Stimulated activated CD8-positive, alpha-beta memory T cell treated with anti-CD3 and anti-CD28 coated beads, Interleukin-4, amount 100 ng/mL, for 48 hours (primary cell): ENCODE data around the gene RIPPLY3.
"Not testable (repeated sequence)": the region's sequence is repeated elsewhere in the genome, so short reads cannot be mapped to it uniquely, and the experiment has no call there.

ENCODE experiments used
- DNase-seq: peaks from one replicate; pipeline ENCODE4 v3.0.0-alpha.2; 2020

The RIPPLY3 gene

DNA sequence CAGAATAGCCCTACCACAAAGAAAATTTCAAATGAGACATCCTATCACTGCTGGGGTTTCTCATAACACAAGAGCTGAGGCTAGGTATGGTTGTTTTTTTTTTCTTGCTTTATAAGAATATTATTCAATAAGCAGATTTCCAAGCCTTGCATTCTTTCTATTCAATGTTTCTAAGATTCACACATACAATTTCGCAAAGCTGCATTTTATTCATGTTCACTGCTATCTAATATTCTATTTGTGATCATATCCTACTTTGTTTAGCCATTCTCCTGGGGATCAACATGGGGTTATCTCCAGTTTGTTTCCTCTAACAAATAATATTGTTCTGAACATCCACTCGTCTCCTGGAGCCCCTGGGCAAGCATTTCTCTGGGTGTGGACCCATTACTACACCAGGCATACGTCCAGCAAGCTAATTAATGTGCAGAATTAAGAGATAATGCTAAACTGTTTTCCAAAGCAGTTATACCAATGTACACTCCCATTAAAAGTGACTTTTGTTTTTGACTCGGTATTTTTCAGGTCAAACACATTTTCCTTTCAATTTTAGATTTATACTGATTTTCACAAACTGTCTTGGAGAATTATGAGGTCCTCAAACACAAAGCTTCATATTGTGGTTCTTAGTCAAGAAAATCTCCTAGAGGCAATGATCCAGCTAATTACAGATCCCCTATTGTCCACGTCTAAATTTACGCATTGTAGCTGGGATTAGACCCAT lies 24.4 kb upstream of the RIPPLY3 start:
- no peak for DNase-seq

- DNase-seq, result no peak
Observed at GRCh38 chr21:36985751-36986594, 20.5 kb upstream of the RIPPLY3 start.

- DNase-seq, result no peak
Observed at GRCh38 chr21:36987845-36988244, 18.7 kb upstream of the RIPPLY3 start.

GRCh38 chr21:36988536-36988935 lies 18.0 kb upstream of the RIPPLY3 start:
- DNase-seq, result no peak

GRCh38 chr21:36989199-36989698 lies 17.3 kb upstream of the RIPPLY3 start:
- DNase-seq, result not testable (repeated sequence)

GRCh38 chr21:36989699-36990507 lies 16.6 kb upstream of the RIPPLY3 start:
- peak; percentile 91 for DNase-seq

DNA sequence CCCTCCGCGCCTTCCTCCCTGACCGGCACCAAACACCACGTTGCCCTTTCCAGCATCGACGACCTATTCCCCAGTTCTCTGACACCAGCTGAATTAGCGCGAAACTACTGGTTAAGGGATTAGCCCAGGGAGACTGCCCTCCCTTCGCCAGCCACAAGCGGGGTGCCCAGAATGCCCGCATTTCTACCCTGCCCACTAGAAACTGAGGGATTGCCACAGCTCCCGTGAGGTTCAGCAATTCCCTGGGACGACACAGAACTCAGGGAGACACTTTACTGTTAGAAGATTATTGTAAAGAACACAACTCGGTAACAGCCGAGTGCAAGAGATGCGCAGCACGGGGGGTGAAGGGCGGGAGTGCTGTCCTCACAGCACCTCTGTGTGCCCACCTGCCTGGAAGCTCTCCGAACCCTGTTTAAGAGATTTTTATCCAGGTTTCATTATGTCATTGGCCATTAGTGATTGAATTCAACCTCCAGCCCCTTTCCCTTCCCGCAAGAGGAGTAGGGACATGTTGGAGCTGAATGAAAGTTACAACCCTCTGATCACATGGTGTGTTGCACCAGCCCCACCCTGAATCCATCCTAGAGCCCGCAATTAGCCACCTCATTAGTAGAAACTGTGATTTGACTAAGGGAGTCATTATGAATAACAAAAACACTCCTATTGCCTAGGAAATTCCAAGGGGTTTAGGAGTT lies 15.8 kb upstream of the RIPPLY3 start:
- no peak for DNase-seq

DNA sequence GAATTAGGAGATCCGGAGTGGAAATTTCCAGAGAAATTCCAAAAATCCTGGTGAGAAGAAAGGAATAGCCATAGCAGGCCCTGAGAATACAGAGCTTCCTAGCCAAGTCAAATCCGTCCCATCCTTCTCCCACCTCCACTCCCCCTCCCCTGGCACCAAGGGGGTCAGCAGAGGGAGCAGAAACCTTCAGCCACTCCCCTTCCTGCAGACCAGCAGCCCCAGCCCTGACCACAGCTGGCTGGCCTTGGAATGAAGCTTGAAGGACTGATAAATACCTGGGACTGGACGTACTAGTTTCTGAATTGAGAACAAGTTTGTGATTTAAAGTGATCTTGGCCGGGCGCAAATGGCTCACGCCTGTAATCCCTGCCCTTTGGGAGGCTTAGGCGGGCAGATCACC lies 13.8 kb upstream of the RIPPLY3 start:
- DNase-seq, result no peak

DNA sequence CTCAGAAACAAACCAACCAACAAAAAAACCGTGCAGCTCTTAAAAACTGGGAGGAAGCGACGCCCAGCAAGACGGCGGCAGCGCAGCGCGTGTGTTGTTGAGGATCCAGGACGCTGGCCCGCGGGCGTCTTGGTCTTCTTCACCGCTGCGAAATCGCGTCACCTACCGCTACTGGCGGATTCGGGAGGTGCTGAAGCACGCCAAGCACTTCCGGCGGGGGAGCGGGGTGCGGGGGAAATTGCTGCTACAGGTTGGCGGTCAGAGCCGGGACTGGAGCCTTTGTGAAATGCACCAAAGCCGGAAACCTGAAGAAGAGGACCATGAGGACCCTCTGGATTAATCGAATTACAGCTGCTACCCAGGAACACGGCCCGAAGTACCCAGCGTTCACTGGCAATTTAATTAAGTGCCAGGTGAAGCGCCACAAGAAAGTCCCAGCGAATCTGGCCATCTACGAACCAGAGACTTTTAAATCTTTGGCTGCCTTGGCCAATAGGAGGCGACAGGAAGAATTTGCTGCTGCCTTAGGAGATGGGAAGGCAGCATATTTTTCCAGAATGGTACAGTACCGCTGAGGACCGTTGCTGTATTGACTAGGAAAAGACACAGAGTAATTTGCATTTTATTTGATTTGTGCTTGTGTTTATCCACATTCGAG lies 11.9 kb upstream of the RIPPLY3 start:
- DNase-seq, result peak; percentile 58

DNA sequence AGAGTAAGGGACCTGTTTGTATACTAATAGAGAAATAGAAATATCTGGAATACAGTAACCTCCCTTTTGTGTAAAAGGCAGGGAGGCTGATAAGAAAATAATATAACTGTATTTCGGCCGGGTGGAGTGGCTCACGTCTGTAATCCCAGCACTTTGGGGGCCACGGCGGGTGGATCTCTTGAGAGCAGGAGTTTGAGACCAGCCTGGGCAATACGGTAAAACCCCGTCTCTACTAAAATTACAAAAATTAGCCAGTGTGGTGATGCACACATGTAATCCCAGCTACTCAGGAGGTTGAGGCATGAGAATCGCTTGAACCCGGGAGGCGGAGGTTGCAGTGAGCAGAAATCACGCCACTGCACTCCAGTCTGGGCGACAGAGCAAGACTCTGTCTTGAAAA lies 11.2 kb upstream of the RIPPLY3 start:
- not testable (repeated sequence) for DNase-seq

DNA sequence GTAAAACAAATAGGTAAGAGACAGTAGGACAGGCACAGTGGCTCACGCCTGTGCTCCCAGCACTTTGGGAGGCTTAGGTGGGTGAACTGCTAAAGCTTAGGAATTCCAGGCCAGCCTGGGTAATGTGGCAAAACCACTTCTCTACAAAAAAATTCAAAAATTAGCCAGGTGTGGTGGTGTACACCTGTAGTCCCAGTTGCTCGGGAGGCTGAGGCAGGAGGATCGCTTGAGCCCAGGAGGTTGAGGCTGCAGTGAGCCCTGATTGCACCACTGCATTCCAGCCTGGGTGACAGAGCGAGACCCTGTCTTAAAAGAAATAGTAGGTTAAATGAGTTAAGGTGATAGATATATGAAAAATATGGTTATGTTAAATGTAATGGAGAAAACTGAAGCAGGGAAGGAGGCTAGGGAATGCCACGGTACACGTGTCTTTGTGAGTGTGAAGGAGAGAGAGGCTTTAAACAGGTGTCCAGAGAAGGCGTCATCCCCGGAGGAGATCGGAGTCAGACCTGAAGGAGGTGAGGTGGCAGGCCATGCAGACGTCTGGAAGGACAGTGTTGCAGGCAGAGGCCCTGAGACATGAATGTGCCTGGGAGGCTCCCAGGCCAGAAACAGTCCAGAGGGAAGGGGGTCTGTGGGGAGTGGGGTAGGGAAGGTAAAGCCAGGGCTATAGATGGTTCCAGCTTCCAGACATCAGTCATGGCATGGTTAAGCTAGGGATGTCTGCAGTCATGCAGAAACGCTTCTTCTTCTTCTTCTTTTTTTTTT lies 7.2 kb upstream of the RIPPLY3 start:
- DNase-seq, result no peak

GRCh38 chr21:37000381-37000780 lies 6.1 kb upstream of the RIPPLY3 start:
- DNase-seq, result no peak

GRCh38 chr21:37001441-37001840 lies 5.1 kb upstream of the RIPPLY3 start:
- no peak for DNase-seq

GRCh38 chr21:37002851-37003250 lies 3.7 kb upstream of the RIPPLY3 start:
- DNase-seq, result not testable (repeated sequence)

DNA sequence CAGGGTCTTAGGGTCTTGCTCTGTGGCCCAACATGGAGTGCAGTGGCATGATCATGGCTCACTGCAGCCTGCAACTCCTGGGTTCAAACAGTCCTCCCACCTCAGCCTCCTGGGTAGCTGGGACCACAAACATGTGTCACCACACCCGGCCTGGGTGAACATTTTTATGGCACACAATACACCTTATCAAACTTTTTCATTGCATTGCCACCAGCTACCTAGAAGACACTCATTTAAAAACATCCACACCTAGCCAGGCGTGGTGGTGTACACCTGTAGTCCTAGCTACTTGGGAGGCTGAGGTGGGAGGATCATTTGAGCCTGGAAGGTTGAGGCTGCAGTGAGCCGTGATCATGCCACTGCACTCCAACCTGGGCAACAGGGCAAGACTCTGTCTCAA lies 2.6 kb upstream of the RIPPLY3 start:
- not testable (repeated sequence) for DNase-seq

GRCh38 chr21:37005548-37006485 lies 685 bp upstream of the RIPPLY3 start:
- no peak for DNase-seq

DNA sequence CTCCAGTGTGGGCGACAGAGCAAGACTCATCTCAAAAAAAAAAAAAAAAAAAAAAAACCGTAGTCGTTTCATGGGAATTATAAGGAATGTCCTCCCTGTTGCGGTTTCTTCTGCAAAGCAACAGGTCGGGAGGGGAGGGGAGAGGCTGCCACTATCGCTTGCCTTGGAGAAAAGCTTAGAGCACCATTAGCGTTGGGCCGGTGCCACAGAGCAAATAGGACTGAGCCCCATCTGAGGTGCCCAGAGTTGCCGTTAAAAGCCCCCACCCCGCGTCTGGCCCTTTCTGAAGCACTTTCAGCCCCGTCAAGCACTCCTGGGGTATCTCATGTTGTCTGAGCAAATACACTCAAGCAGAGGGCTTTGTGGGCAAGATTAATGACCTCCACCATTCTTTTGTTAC lies 2.2 kb downstream of the RIPPLY3 start:
- DNase-seq, result no peak

- DNase-seq, result peak; percentile 90
Observed at GRCh38 chr21:37009740-37010341, 3.3 kb downstream of the RIPPLY3 start.

- no peak for DNase-seq
Observed at GRCh38 chr21:37017951-37018679, 11.6 kb downstream of the RIPPLY3 start.
